Upper lobe of right lung (tissue), 1 donor: ENCODE measurements around the gene WFDC12. TPM values are rescaled to one million over a fixed set of nuclear protein-coding genes. Genes with fewer than 3 reads are reported as not detected.
A peak's percentile ranks its signal among the peaks of the same experiment; 100 is the strongest.

Experiments
- ATAC-seq: fragments of 200-7000 bp; cut with Tn5 transposase; one replicate; pipeline ENCODE4 v1.9.1; 2020; ENCODE audit warnings: mild to moderate bottlenecking, moderate library complexity
- DNase-seq: peaks from one replicate; pipeline ENCODE4 v3.0.0-alpha.2; 2020
- H3K27ac ChIP-seq: fragments of 200-600 bp; one replicate; pipeline ENCODE4 v1.8.0; 2022
- H3K27me3 ChIP-seq: fragments of 200-600 bp; one replicate; pipeline ENCODE4 v1.8.0; 2022; ENCODE audit warnings: mild to moderate bottlenecking
- H3K36me3 ChIP-seq: fragments of 200-600 bp; one replicate; pipeline ENCODE4 v1.8.0; 2022
- H3K4me1 ChIP-seq: fragments of 200-600 bp; one replicate; pipeline ENCODE4 v1.8.0; 2022
- H3K4me3 ChIP-seq: fragments of 200-600 bp; one replicate; pipeline ENCODE4 v1.8.0; 2022; ENCODE audit warnings: mild to moderate bottlenecking
- H3K9me3 ChIP-seq: fragments of 200-600 bp; one replicate; pipeline ENCODE4 v1.8.0; 2022
- intact Hi-C: fragments of 100-400 bp; cut with DNase I; formaldehyde crosslinking; loops from one replicate; pipeline ENCODE4 v1.11.0; 2022
- total RNA-seq: library from RNA; stranded (reverse); fragmentation: NEBNext Ultra II Directional; extraction: Animal tissue kit (Norgen Biotek cat#: 25700); gene quantifications from one replicate; pipeline ENCODE4 v1.2.1, GENCODE V29; 2021
- TF ChIP-seq, protein P1 (sequence below): fragments of 200-600 bp; IDR thresholded peaks from one replicate; pipeline ENCODE4 v1.8.0; 2022; ENCODE audit warnings: antibody characterized with exemption
- donor health status: DM: no; HTN: yes; CAD: no; lungs with severe emphysema.

Gene WFDC12
- total RNA-seq, 1 donor from 2014 or later = 1.8 TPM

DNA sequence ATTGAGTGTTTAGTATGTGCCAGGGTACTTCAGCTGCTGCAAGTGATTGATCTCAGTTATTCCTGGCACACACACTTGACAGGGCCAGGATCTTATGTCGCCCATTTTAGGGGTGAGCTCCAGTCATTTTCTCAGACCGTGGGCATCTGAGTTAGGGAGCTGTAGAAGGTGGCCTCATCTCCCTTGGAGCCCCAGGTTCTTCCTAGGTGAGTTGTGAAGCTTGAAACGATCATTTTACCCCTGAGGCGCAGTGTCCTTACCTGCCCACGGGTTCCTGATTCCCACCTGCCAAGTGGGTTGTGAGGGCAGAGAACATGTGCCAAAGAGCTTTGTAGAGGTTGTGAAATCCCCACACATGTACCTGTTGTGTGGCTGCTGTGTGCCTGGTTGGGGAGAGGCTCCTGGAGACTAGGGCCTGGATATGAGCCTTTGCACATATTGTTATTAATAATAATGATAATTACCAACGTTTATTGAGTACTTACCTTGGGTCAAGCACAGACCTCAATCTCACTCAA lies 22.9 kb downstream of the WFDC12 start:
- intact Hi-C loops = no loop called here
- DNase-seq (no peak), ATAC-seq (peak; percentile 45)
- Histone ChIP-seq H3K36me3 (no peaks in the 10 kb centered on the region), H3K4me1 (peaks cover 9% of the 10 kb centered on the region), H3K27ac (no peak overlapping the region), H3K27me3 (peaks cover 39% of the 10 kb centered on the region), H3K9me3 (no peaks in the 10 kb centered on the region), H3K4me3 (no peak overlapping the region)
- TF ChIP-seq, protein P1, sequence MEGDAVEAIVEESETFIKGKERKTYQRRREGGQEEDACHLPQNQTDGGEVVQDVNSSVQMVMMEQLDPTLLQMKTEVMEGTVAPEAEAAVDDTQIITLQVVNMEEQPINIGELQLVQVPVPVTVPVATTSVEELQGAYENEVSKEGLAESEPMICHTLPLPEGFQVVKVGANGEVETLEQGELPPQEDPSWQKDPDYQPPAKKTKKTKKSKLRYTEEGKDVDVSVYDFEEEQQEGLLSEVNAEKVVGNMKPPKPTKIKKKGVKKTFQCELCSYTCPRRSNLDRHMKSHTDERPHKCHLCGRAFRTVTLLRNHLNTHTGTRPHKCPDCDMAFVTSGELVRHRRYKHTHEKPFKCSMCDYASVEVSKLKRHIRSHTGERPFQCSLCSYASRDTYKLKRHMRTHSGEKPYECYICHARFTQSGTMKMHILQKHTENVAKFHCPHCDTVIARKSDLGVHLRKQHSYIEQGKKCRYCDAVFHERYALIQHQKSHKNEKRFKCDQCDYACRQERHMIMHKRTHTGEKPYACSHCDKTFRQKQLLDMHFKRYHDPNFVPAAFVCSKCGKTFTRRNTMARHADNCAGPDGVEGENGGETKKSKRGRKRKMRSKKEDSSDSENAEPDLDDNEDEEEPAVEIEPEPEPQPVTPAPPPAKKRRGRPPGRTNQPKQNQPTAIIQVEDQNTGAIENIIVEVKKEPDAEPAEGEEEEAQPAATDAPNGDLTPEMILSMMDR = no peak

DNA sequence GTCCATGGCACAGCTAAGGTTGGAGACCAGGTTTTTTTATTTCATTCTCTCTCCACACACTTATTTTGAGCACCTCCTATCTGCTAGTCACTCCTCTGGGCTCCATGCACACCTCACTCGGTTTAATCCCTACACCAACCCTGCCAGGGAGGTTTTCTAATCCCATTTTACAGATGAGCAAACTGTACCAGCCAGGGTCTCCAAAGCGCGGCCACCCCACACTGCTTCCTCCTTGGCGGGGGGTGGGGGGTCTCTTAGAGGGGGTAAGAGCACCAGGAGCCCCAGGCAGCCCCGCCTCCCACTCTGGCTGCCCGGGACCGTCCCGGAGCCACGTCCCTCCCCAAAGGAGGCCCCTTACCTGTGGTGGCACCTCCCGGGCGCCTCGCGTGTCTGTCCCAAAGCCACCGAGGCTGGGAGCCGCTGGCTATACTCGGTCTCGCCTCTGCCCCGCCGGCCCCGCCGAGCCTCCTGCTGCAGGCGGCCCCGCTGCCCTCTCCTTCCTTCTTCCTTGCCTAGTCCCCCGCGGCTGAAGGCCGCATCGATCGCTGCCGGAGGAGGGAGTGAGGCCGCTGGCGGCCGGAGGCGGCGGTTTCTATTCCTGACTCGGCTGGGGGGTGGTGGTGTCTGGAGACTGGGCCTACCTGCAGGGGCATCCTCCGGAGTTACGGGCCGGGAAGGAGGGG lies 23.6 kb downstream of the WFDC12 start, which contains the start of gene KCNS1:
Gene KCNS1, minus strand, starts transcription at position 565 of the 683 bp plus-strand sequence. CDS start 1,891 bp downstream, outside the sequence.
- Histone ChIP-seq H3K27me3 (peaks cover 45% of the 10 kb centered on the region), H3K36me3 (no peaks in the 10 kb centered on the region), H3K4me3 (peak within 1 kb of the TSS; percentile 26), H3K9me3 (no peaks in the 10 kb centered on the region), H3K4me1 (peaks cover 9% of the 10 kb centered on the region), H3K27ac (peak within 1 kb of the TSS; percentile 11)
- intact Hi-C loops = no loop called here
- TF ChIP-seq, protein P1 = no peak
- ATAC-seq = peak; percentile 32
- peak; percentile 72 for DNase-seq

DNA sequence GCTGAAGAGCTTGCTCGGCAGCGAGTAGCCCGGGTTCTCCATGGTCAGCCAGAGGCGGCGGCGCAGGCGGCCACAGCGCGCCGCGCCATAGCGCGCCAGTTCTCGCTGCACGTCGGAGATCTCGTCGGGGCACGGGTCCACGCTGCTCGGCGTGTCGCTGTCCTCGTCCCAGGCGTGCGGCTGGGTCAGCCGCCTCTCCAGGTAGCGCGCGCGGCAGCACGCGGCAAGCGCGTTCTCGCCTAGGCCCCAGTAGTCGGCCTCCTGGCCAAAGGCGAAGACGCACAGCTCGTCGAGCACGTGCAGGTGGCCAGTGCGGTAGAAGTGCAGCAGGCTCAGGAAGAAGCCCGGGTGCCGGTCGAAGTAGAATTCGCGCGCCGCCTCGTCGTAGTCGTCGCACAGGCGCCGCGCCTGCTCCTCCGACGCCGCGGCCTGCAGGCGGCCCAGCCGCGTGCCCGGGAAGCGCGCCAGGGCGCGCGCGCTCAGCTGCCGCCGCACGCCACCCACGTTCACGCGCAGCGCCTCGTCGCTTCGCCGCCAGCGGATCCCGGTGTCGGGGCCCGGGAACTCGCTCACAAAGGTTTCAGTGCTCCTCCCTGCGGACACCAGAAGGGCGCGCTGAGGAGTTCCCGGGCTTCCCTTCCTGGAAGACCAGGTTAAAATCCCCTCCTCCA lies 26.0 kb downstream of the WFDC12 start:
- Histone ChIP-seq H3K27ac (no peak overlapping the region), H3K4me1 (peaks cover 12% of the 10 kb centered on the region), H3K27me3 (peaks cover 45% of the 10 kb centered on the region), H3K9me3 (no peaks in the 10 kb centered on the region), H3K4me3 (no peak overlapping the region), H3K36me3 (no peaks in the 10 kb centered on the region)
- intact Hi-C loops = loop anchor here (10.0 kb wide), 1 partner anchor 53 kb away; no protein-coding TSS in a partner anchor
- TF ChIP-seq, protein P1 = no peak
- ATAC-seq = peak; percentile 2
- no peak for DNase-seq

DNA sequence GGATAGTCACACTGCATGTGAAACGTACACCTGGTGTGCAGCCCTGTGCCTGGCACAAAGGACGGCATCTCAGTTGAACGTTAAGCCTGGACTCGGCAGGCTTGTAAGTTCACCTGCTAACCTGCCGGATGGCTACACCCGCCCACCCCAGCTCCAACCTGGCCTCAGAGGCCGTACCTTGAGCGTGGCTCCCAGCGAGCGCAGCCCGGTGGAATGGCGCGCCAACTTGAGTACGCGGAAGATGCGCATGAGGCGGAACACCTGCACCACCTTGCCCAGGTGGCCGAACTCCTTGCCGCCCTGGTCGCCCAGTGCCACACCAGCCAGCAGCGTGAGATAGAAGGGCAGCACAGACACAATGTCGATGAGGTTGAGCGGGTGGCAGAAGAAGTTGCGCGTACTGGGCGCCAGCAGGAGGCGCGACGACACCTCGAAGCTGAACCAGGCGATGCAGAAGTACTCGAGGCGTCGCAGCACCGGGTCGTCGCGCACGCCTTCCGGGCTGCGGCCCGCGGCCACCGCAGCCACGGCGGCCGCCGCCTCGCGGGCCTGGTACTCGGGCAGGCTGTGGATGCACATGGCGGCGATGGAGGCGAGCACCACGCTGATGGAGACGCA lies 26.7 kb downstream of the WFDC12 start:
- peak; percentile 72 for ATAC-seq
- peaks cover 12% of the 10 kb centered on the region for H3K4me1 ChIP-seq
- H3K9me3 ChIP-seq = no peaks in the 10 kb centered on the region
- H3K27ac ChIP-seq = no peak overlapping the region
- DNase-seq = peak; percentile 78
- intact Hi-C loops = loop anchor here (10.0 kb wide), 1 partner anchor 53 kb away; no protein-coding TSS in a partner anchor
- TF ChIP-seq, protein P1 = peak; percentile 43
- H3K36me3 ChIP-seq = no peaks in the 10 kb centered on the region
- H3K27me3 ChIP-seq = peaks cover 45% of the 10 kb centered on the region
- no peak overlapping the region for H3K4me3 ChIP-seq

DNA sequence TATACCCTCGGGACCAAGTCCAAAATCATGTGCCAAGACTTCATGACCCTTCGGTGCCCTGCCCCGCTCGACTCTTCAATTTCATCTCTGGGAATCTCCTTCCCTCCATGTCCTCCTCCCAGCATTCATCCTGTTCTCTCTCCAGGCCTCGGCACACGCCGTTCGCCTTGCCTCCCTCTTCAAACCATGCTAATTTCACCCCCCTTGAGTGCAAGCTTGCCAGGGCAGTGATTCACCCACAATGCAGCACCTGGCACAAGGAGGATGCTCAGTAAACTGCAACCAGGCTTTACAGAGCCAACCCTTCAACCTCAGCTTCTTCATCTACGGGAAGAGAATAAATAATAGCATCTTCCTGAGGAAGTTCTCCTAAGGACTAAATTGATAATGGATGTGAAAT lies 27.5 kb downstream of the WFDC12 start:
- TF ChIP-seq, protein P1 = no peak
- Histone ChIP-seq H3K4me1 (peaks cover 12% of the 10 kb centered on the region), H3K27me3 (peaks cover 45% of the 10 kb centered on the region), H3K4me3 (no peak overlapping the region), H3K27ac (no peak overlapping the region), H3K36me3 (no peaks in the 10 kb centered on the region), H3K9me3 (no peaks in the 10 kb centered on the region)
- ATAC-seq = no peak
- intact Hi-C loops = loop anchor here (10.0 kb wide), 1 partner anchor 52 kb away; no protein-coding TSS in a partner anchor
- no peak for DNase-seq
